HFFc6 (cell line): ENCODE data around the gene PTPRK. TPM values are rescaled to one million over a fixed set of nuclear protein-coding genes. Genes with fewer than 3 reads are reported as not detected.
"Not testable (repeated sequence)": the region's sequence is repeated elsewhere in the genome, so short reads cannot be mapped to it uniquely, and the experiment has no call there.

Experiments
- DNase-seq: peaks from one replicate; pipeline ENCODE4 v3.0.0-alpha.2; 2018
- H3K27ac Mint-ChIP-seq: 2 replicates; pipeline ENCODE4 v1.8.0; 2020; ENCODE audit warnings: mild to moderate bottlenecking, mixed read lengths
- H3K27me3 Mint-ChIP-seq: 2 replicates; pipeline ENCODE4 v1.8.0; 2021; ENCODE audit warnings: mild to moderate bottlenecking, moderate library complexity, mixed read lengths; ENCODE audit not compliant: insufficient read depth
- H3K36me3 Mint-ChIP-seq: 2 replicates; pipeline ENCODE4 v1.8.0; 2021; ENCODE audit warnings: low read depth, mixed read lengths
- H3K4me1 Mint-ChIP-seq: 2 replicates; pipeline ENCODE4 v1.8.0; 2020; ENCODE audit warnings: low read depth, mixed read lengths
- H3K4me3 Mint-ChIP-seq: 2 replicates; pipeline ENCODE4 v1.8.0; 2020; ENCODE audit warnings: mild to moderate bottlenecking, moderate library complexity, mixed read lengths
- H3K9me3 Mint-ChIP-seq: 2 replicates; pipeline ENCODE4 v1.8.0; 2020; ENCODE audit warnings: mild to moderate bottlenecking, mixed read lengths
- total RNA-seq, 6 experiments: library from RNA; stranded (reverse); fragmentation: NEBNext Ultra II Directional; extraction: Animal tissue kit (Norgen Biotek cat#: 25700); gene quantifications; 2 replicates in 1 of 6; 3 replicates in 5 of 6; pipeline ENCODE4 v1.2.3, GENCODE V29; 2021
- TF ChIP-seq, protein P1 (sequence below): fragments of 200-600 bp; sonication (generic); IDR thresholded peaks from 2 replicates; pipeline ENCODE4 v1.5.0; 2021; ENCODE audit warnings: antibody characterized with exemption, mild to moderate bottlenecking

The PTPRK gene
- total RNA-seq, 6 experiments from 2014 or later, result 92.8 to 104 (median 97.3) TPM

DNA sequence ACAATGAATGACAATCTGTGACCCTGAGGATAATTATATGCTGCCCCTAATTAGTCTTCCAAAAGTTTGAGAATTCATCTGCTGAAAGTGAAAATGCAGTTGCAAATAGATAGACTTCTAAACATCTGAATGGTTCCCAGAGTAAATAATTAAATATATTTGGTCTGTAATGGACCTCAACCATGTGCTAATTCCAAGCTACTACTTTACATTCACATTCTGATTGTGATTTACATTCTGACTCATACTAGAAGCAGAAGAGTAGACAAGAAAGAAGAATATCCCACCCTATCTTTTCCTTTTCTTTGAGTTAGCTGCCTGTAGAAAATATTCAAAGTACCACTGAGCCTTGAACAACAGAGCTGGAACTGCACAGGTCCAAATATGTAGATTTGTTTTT lies 80.8 kb downstream of the PTPRK start:
- no peaks in the 10 kb centered on the region; the same call in 1 of the 2 replicates for H3K27me3 Mint-ChIP-seq
- TF ChIP-seq, protein P1, sequence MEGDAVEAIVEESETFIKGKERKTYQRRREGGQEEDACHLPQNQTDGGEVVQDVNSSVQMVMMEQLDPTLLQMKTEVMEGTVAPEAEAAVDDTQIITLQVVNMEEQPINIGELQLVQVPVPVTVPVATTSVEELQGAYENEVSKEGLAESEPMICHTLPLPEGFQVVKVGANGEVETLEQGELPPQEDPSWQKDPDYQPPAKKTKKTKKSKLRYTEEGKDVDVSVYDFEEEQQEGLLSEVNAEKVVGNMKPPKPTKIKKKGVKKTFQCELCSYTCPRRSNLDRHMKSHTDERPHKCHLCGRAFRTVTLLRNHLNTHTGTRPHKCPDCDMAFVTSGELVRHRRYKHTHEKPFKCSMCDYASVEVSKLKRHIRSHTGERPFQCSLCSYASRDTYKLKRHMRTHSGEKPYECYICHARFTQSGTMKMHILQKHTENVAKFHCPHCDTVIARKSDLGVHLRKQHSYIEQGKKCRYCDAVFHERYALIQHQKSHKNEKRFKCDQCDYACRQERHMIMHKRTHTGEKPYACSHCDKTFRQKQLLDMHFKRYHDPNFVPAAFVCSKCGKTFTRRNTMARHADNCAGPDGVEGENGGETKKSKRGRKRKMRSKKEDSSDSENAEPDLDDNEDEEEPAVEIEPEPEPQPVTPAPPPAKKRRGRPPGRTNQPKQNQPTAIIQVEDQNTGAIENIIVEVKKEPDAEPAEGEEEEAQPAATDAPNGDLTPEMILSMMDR, result no peak
- DNase-seq, result no peak
- H3K36me3 Mint-ChIP-seq, result no peaks in the 10 kb centered on the region
- H3K4me1 Mint-ChIP-seq, result peaks cover 43% of the 10 kb centered on the region
- H3K27ac Mint-ChIP-seq, result no peak overlapping the region
- no peak overlapping the region for H3K4me3 Mint-ChIP-seq
- H3K9me3 Mint-ChIP-seq, result no peaks in the 10 kb centered on the region

DNA sequence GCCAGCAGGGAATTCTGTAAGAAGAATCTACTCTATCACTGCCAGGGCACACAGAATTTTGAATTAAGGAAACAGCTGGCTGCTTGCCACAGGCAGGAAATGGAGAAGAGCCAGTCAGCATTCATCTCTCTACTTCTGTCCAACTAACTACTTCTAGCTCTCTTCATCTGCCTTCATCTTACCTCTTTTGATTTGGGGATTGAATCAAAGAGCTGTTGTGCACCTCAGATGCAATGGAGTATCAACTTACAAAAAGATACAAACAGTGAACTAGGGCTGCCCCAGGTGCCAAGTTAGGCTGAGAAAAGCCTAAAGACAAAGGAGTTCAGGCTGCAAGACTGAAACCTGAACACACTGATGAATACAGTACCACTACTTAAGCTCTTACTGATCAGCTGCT lies 82.0 kb downstream of the PTPRK start:
- Mint-ChIP-seq H3K9me3 (no peaks in the 10 kb centered on the region), H3K4me3 (no peak overlapping the region), H3K27ac (no peak overlapping the region), H3K36me3 (no peaks in the 10 kb centered on the region), H3K4me1 (peaks cover 40% of the 10 kb centered on the region), H3K27me3 (no peaks in the 10 kb centered on the region; the same call in 1 of the 2 replicates)
- DNase-seq, result no peak
- TF ChIP-seq, protein P1, result no peak

DNA sequence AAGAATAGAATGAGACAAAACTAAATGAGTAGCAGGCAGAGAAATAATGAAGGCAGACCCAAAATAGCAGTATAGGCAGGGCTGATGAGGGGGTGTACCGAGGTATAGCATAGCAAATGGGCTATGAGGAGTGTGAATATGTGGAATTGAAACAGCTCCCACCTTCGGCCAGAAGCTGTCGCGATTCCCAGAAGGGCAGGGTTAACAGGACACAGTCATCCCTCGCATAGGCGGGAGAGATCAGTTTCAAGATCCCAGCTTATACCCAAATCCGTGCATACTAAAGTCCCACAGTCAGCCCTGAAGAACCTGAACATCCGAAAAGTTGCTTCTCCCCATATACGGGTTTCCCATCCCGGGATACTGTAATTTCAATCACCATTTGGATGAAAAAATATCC lies 82.7 kb downstream of the PTPRK start:
- TF ChIP-seq, protein P1, result no peak
- H3K4me1 Mint-ChIP-seq, result peaks cover 41% of the 10 kb centered on the region

DNA sequence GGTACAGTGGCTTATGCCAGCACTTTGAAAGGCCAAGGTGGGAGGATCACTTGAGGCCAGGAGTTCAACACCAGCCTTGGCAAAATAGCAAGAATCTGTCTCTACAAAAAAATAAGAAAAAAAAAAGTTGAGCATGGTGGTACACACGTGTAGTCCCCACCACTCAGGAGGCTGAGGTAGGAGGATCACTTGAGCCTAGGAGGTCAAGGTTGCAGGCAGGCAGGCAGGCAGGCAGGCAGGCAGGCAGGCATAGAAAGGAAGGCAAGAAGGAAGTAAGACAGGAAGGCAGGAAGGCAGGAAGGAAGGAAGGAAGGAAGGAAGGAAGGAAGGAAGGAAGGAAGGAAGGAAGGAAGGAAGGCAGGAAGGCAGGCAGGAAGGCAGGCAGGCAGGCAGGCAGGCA lies 85.6 kb downstream of the PTPRK start:
- Mint-ChIP-seq H3K36me3 (0 out of 2 replicates have a peak, but pooled peaks cover 12% of the 10 kb centered on the region), H3K4me1 (peaks cover 61% of the 10 kb centered on the region)
- H3K27ac Mint-ChIP-seq, DNase-seq, H3K27me3 Mint-ChIP-seq, H3K4me3 Mint-ChIP-seq, H3K9me3 Mint-ChIP-seq: not testable (repeated sequence)

More for the DNA sequence above, 82.7 kb downstream of the PTPRK start:
- Mint-ChIP-seq H3K4me3 (no peak overlapping the region), H3K9me3 (no peaks in the 10 kb centered on the region), H3K36me3 (no peaks in the 10 kb centered on the region), H3K27ac (no peak overlapping the region), H3K27me3 (no peaks in the 10 kb centered on the region; the same call in 1 of the 2 replicates)
- DNase-seq, result no peak

DNA sequence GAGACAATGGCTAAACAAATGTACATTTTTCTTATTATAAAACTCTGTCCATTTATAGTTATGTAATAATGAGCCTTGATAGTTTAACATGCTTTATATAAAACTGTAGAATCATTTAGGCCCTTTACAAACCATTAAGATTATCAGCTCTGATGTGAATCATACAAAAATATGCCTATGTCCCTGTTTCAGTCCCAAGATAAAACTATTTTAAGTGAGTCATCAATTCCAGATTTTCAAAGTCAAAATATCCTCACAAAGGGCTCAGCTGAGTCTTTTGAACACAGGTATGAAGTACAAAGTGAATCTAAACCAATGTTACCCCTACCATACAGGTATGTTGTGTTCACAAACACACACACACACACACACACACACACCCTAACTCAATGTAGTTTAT lies 88.0 kb downstream of the PTPRK start:
- Mint-ChIP-seq H3K36me3 (peaks cover 24% of the 10 kb centered on the region), H3K4me3 (no peak overlapping the region), H3K4me1 (peaks cover 61% of the 10 kb centered on the region), H3K9me3 (no peaks in the 10 kb centered on the region), H3K27ac (peak overlapping the region; percentile 19; the same call in 1 of the 2 replicates), H3K27me3 (peaks cover 1% of the 10 kb centered on the region; the same call in 1 of the 2 replicates)
- DNase-seq, result peak; percentile 55
- TF ChIP-seq, protein P1, result no peak

DNA sequence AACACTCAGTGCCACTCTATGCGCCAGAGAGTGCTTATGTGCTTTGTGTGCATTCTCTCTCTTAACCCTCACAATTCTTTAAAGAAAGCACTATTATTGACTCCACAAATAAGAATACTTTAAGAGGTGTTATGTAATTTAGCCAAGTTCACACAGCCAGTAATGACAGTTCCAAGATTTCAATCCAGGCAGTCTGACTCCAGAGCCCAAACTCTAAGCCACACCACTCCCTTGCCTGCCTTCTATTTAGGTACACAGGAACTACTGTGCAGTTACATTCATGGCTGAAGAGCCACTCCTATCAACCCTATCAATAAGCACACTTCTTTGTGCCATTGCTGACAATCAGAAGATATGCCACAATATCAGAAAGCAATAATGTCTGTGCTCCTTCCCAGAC lies 93.3 kb downstream of the PTPRK start:
- TF ChIP-seq, protein P1, result no peak
- Mint-ChIP-seq H3K4me1 (peaks cover 60% of the 10 kb centered on the region), H3K36me3 (peaks cover 24% of the 10 kb centered on the region), H3K27me3 (0 out of 2 replicates have a peak, but pooled peaks cover 1% of the 10 kb centered on the region), H3K27ac (no peak overlapping the region), H3K4me3 (no peak overlapping the region), H3K9me3 (no peaks in the 10 kb centered on the region)
- no peak for DNase-seq
